Calu3 (cell line): ENCODE data around the gene PTPRG. TPM values are rescaled to one million over a fixed set of nuclear protein-coding genes. Genes with fewer than 3 reads are reported as not detected.

Experiments used
- BruUV-seq: library from RNA; stranded (reverse); fragments of 400-500 nt; replicated peaks from 2 replicates; lab custom pipeline; 2021; lab: Mats Ljungman, UMichigan
- CTCF ChIA-PET: fragments of 300-600 bp; sonication (Branson Sonifier 250); formaldehyde crosslinking; loops from one replicate; lab custom pipeline; 2022; ENCODE audit warnings: antibody characterized with exemption; lab: Charles Lee
- DNase-seq: peaks from one replicate; pipeline ENCODE4 v3.0.0; 2022
- H3K27ac Mint-ChIP-seq: one replicate; pipeline ENCODE4 v1.8.0; 2022; ENCODE audit warnings: mixed read lengths; ENCODE audit not compliant: unreplicated experiment
- H3K27me3 Mint-ChIP-seq: one replicate; pipeline ENCODE4 v1.8.0; 2022; ENCODE audit warnings: mixed read lengths; ENCODE audit not compliant: unreplicated experiment
- H3K36me3 Mint-ChIP-seq: one replicate; pipeline ENCODE4 v1.8.0; 2022; ENCODE audit warnings: mild to moderate bottlenecking, moderate library complexity, mixed read lengths; ENCODE audit not compliant: insufficient read depth, unreplicated experiment
- H3K4me1 Mint-ChIP-seq: one replicate; pipeline ENCODE4 v1.8.0; 2022; ENCODE audit warnings: mild to moderate bottlenecking, low read depth, mixed read lengths; ENCODE audit not compliant: unreplicated experiment
- H3K4me3 Mint-ChIP-seq: one replicate; pipeline ENCODE4 v1.8.0; 2022; ENCODE audit warnings: mild to moderate bottlenecking, low read depth, moderate library complexity, mixed read lengths; ENCODE audit not compliant: unreplicated experiment
- H3K9me3 Mint-ChIP-seq: one replicate; pipeline ENCODE4 v1.8.0; 2022; ENCODE audit warnings: low read depth, mixed read lengths; ENCODE audit not compliant: unreplicated experiment
- CTCF ChIP-seq: fragments of 200-600 bp; IDR thresholded peaks from one replicate; pipeline ENCODE4 v1.8.0; 2022; ENCODE audit warnings: antibody characterized with exemption; ENCODE audit not compliant: unreplicated experiment
- intact Hi-C: fragments of 100-400 bp; cut with micrococcal nuclease; formaldehyde crosslinking; loops from one replicate; pipeline ENCODE4 v1.10.0; 2022; ENCODE audit not compliant: unreplicated experiment
- total RNA-seq: library from RNA; stranded (reverse); gene quantifications from 2 replicates; pipeline ENCODE4 v1.2.3, GENCODE V29; 2022

PTPRG gene
- total RNA-seq, 1 experiment from 2014 or later, result 0.35 TPM

- DNase-seq, result no peak
- intact Hi-C loops, result no loop called here
- CTCF ChIA-PET, result no interaction called here
- Mint-ChIP-seq H3K9me3 (peaks cover 5% of the 10 kb centered on the region), H3K4me1 (no peaks in the 10 kb centered on the region), H3K27ac (no peak overlapping the region), H3K27me3 (no peaks in the 10 kb centered on the region), H3K36me3 (no peaks in the 10 kb centered on the region), H3K4me3 (no peak overlapping the region)
- no TSS peak for BruUV-seq
- TF ChIP-seq CTCF, result no peak
Measured at GRCh38 chr3:62168356-62168755, 607.0 kb downstream of the PTPRG start.

GRCh38 chr3:62169906-62170660, 608.7 kb downstream of the PTPRG start:
- H3K27me3 Mint-ChIP-seq, result no peaks in the 10 kb centered on the region
- H3K9me3 Mint-ChIP-seq, result peaks cover 5% of the 10 kb centered on the region
- no TSS peak for BruUV-seq
- DNase-seq, result no peak
- no peak overlapping the region for H3K4me3 Mint-ChIP-seq
- H3K4me1 Mint-ChIP-seq, result no peaks in the 10 kb centered on the region
- CTCF ChIA-PET, result interaction anchor here (0.7 kb wide), 1 partner anchor 32 kb away, joined by 3 read pairs; no protein-coding TSS in a partner anchor
- no peak overlapping the region for H3K27ac Mint-ChIP-seq
- intact Hi-C loops, result no loop called here
- TF ChIP-seq CTCF, result no peak
- H3K36me3 Mint-ChIP-seq, result no peaks in the 10 kb centered on the region

- H3K9me3 Mint-ChIP-seq, result peaks cover 8% of the 10 kb centered on the region
- CTCF ChIA-PET, result no interaction called here
- no peak for TF ChIP-seq CTCF
- DNase-seq, result no peak
- H3K4me3 Mint-ChIP-seq, result no peak overlapping the region
- no peak overlapping the region for H3K27ac Mint-ChIP-seq
- H3K4me1 Mint-ChIP-seq, result no peaks in the 10 kb centered on the region
- no peaks in the 10 kb centered on the region for H3K36me3 Mint-ChIP-seq
- no TSS peak for BruUV-seq
- no peaks in the 10 kb centered on the region for H3K27me3 Mint-ChIP-seq
- intact Hi-C loops, result no loop called here
Measured at GRCh38 chr3:62171789-62172188, 610.4 kb downstream of the PTPRG start.

- Mint-ChIP-seq H3K27me3 (no peaks in the 10 kb centered on the region), H3K9me3 (peaks cover 8% of the 10 kb centered on the region), H3K4me1 (no peaks in the 10 kb centered on the region), H3K36me3 (no peaks in the 10 kb centered on the region), H3K4me3 (no peak overlapping the region), H3K27ac (no peak overlapping the region)
- no peak for TF ChIP-seq CTCF
- CTCF ChIA-PET, result no interaction called here
- intact Hi-C loops, result no loop called here
- BruUV-seq, result no TSS peak
- no peak for DNase-seq
Measured at GRCh38 chr3:62172199-62172598, 610.8 kb downstream of the PTPRG start.
